Measurements from ENCODE around the gene GTPBP8.
A peak's percentile ranks its signal among the peaks of the same experiment; 100 is the strongest.

The GTPBP8 gene

GRCh38 chr3:112990672-112991602, at the start of gene GTPBP8:
GTPBP8 (plus strand) TSS chr3:112990984; CDS start chr3:112991000, 16 bp downstream.
- peak; percentile 92 for DNase-seq

GRCh38 chr3:112948346-112948838, 42.4 kb upstream of the GTPBP8 start:
- DNase-seq, result no peak

DNA sequence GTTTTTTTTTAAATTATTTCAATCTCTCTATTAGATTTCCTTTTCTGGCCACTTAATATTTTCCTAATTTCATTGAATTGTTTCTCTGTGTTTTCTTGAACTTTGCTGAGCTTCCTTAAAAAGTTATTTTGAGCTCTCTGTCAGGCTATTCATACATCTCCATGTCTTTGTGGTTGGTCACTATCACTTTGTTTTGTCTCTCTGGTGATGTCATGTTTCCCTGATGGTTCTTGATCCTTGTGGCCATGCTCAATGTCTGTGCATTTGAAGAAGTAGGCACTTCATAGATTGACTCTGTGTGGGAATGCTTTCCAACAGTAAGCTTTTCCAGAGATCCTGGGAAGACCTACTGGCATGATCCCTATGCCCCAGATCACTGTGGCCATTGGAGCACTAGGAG, 34.4 kb upstream of the GTPBP8 start:
- no peak for DNase-seq

DNA sequence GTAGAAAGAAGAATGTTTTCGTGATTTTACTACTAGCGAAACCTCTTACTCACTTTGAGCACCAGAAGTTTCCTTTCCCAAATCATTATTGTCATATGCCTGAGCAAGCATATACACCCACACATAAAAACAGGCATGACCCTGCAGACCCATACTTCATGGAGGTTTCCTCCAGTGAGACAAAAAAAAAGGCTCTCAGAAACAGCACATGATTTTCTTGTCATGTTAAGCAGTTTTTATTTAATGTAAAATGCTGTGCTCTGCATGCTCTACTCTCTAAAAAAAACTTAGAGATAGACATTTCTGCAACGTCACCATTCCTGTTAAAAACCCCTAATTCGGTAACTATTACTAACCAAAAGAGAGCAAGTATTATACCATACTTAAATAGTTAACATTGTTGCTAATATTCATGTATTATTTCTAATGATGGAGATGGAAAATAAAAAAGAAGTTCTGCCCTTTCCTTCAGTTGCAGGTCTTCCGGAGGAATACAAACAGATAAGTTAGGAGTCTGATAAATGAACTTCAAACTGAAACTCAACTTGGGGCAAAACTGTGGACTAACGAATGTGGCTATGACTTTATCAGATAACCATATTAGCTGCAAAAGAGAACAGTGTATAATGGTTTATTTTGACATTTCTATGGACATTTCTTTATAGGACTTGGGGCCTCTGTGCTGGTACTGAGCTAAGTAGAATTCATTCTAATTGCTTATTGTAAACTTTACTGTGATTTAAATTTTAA, 31.8 kb upstream of the GTPBP8 start:
- DNase-seq, result no peak

- DNase-seq, result no peak
These were observed 27.1 kb upstream of the GTPBP8 start for GRCh38 chr3:112963683-112964082.

GRCh38 chr3:112965656-112966055, 25.1 kb upstream of the GTPBP8 start:
- no peak for DNase-seq

DNA sequence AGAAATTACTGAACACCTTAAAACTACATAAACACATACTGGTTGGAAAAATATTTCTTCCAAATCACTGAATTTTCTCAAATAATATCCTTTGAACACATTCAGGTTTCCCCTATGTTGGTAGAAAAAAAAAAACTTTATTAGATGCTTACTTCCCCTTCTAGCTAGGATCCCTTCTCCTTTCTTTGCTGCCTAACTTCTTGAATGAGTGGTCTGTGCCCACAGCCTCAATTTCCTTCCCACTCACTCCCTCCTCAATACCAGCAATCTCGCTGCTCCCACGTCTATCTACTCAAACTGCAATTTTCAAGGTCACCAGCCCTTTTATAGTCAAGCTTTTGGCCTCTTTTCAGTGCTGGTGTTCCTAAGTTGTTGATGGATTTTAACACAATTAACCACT, 24.2 kb upstream of the GTPBP8 start:
- DNase-seq, result no peak

DNA sequence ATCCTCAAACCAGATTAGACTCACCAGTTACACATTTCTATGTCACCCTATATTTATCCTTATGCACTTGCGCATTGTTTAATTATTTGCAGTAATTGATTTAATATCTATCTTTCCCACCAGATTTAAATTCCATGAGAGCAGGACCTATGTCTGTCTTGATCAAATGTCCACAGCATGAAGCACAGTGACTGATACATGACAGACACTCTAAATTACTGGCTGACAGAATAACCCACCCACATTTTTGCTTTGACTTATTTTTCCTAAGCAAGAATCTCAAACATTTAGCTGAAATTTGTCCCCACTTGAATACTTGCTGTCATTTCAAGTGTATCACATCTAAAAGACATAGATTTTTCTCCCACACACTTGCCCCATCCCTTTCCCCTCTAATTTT, 23.4 kb upstream of the GTPBP8 start:
- no peak for DNase-seq

DNA sequence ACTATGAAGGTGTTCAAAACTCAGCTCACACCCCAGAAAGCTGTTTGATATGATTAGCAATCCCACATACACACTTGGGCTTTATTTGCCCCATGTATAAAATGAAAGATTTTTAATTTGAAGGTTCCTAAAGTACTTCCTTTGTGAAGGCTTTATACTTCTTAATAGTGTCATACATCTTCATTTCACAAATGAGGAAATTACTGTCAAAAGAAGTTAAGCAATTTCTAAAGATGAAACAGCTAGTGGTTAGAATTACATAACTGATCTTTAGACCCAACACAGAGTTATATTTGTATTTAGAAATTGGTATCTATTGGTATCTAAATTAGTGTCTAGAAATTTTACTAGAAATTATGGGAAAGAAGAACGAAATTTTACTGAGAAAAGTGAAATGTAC, 23.0 kb upstream of the GTPBP8 start:
- no peak for DNase-seq

GRCh38 chr3:112972158-112972557, 18.6 kb upstream of the GTPBP8 start:
- DNase-seq, result no peak

DNA sequence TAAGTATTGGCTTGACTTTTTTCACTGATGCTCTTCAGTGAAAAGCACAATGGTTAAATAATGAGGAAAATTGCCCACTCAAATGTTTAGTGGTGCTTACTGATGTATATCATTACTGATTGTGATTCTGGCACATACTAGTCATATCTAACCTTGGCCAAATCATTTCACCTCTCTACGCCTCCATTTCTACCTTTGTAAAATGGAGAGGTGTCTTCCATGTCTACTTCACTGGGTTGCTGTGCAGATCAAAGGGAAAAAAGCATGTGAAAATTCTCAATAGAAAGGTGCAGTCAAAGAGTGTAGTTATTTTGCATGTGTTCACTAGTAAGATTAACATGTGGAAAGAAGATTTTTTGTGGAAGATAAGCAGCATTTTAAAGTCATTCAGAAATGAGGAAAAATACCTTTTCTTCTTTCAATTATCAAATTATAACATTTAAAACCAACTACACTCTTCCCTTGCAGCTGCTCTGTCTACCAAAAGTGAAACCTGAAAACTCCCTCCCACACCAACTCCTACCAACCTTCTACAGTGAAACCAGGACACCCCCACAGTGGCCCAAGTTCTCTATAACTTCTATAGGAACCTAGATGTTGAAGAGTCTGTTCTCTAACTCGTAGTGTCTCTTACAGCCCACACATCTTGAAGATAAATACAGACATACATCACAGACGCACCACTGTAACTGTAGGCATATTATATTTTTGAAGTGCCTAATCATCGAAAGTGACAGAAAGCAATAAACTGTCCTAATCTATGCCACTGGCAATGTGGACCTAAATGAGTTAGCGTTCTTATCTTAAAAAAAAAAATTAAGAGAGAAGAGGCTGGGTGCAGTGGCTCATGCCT, 17.2 kb upstream of the GTPBP8 start:
- peak; percentile 12 for DNase-seq

GRCh38 chr3:112974178-112974517, 16.6 kb upstream of the GTPBP8 start:
- DNase-seq, result no peak

DNA sequence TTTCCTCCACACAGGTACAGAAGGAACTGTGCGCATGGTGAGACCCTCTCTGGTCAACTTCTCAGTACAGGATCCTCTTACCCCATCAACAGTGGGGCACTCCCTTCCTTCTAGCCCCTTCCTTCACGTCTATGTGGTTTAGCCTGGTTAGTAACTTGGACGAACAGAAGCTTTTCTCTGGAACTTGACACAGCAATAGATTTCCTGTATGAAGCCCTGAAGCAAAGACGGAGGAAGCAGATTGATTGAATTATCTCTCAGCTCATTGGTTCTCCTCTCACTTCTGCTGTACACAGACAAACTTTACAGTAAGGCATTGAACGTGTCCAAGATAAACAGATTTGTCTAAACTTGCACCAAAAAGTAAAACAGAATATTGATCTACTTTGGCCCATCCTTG, 15.9 kb upstream of the GTPBP8 start, which contains the start of gene CD200R1:
Gene CD200R1 (minus strand): TSS at position 210 of the 400 bp plus-strand sequence. CDS start 246 bp downstream, outside the sequence.
- no peak for DNase-seq

DNA sequence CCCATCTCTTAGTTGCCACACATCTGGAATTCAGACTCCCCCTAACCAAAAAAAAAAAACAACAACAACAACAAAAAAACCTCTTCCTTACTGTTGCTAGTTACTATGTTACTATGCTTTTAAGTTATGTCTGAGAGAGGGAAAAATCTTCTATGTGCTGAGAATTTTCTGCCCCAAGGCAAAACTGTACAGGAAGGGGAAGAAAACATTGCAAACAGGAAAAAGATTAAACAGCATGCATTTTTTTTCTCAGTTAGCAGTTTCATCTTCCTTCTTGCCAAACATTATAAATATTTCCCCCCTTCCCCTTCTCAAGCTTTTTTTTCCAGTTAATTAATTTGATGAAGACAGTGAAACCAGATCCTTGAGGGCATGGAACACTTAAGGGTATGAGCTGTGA, 14.8 kb upstream of the GTPBP8 start:
- DNase-seq, result no peak

GRCh38 chr3:112976953-112977352, 13.8 kb upstream of the GTPBP8 start:
- no peak for DNase-seq

DNA sequence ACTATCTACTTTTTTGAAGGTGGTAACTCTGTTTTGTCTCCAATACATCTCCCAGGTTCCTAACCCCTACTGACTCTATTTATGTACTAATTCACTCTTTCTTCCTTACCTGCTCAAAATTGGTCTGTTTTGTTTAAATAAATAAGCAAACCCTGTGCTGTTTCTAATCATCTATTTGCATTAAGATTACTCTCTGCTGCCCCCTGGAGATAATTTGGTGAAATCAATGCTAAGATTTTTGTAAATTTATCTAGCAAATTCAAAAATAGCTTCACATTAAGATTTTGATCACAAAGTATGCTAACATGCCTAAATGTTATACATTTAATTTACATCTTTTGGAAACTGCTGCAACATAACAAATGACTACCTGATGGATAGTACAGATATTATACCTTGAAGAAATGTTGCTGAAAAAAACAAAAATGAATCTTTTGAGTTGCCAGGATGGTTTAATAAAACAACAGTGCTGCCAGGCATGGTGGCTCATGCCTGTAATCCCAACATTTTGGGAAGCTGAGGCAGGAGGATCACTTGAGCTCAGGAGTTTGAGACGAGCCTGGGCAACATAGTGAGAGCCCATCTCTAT, 11.4 kb upstream of the GTPBP8 start:
- peak; percentile 59 for DNase-seq

GRCh38 chr3:112980080-112980479, 10.7 kb upstream of the GTPBP8 start:
- DNase-seq, result no peak

GRCh38 chr3:112982710-112983109, 8.1 kb upstream of the GTPBP8 start:
- DNase-seq, result no peak

- peak; percentile 32 for DNase-seq
These were observed 6.3 kb upstream of the GTPBP8 start for GRCh38 chr3:112984485-112984884.

DNA sequence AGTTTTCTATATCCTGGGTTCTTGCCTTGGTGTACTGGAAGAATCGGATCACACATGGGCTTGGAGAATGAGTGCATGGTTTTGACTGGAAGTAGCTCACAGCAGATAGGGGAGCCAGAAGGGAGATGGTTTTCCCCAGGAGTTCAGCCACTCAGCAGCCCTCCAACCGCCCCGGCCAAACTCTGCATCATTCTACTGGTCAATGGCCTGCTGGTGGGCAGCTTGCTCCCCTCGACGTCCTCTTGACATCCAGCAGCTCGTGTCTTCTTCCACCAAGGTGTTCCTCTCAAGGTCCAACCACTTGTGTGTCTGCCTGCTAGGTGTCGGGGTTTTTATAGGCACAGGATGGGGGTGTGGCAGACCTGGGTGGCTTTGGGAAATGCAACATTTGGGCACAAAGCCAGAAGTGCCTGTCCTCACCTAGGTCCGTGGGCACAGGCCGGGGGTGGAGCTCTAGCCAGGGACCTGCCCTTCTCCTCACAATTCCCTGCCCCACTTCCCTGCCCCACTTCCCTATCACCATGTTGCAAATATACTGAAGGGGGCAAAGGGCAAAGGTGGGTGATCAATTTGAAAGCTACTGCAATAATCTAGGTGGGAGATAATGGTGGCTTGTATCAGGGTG, 3.0 kb upstream of the GTPBP8 start:
- no peak for DNase-seq

DNA sequence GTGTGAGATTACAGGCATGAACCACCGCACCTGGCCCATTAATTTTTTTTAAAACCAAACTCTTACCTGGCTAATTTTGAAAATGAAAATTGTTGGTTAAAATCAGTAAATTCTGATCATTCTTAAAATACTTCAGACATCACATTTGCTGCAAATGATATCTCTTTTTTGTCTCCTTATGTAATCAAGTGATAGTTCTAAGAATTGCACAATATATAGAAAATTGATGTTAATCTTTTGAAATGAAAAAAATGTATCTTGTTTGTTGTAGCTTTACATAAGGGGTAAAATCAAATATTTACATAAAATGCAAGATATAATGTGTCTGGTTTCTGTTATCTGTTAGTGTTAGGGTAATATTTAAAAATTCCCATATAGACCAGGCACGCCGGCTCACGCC, 5.0 kb downstream of the GTPBP8 start:
- DNase-seq, result no peak

GRCh38 chr3:113000691-113001090, 9.9 kb downstream of the GTPBP8 start:
- no peak for DNase-seq

Measured in NCI-H1436 (cell line).